Thoracic aorta (tissue), 2 donors: ENCODE data around the gene GPATCH2L. TPM values are rescaled to one million over a fixed set of nuclear protein-coding genes. Genes with fewer than 3 reads are reported as not detected.

Experiments
- ATAC-seq: fragments of 150-250 bp; one replicate; pipeline ENCODE4 v1.8.0; 2017; ENCODE audit warnings: low read depth; ENCODE audit not compliant: insufficient number of reproducible peaks, low FRiP score
- DNase-seq: peaks from one replicate; pipeline ENCODE4 v3.0.0-alpha.2; 2020; ENCODE audit warnings: low spot score
- H3K27ac ChIP-seq, 2 donors: fragments of 200-600 bp; sonication (generic); 1 replicate in 1 of 2; 2 replicates in 1 of 2; pipeline ENCODE4 v1.5.1; 2016; ENCODE audit warnings: mild to moderate bottlenecking in 2 of 2, moderate library complexity in 2 of 2
- H3K27me3 ChIP-seq: fragments of 200-600 bp; sonication (generic); replicated peaks from 2 replicates; pipeline ENCODE4 v1.6.0; 2016; ENCODE audit warnings: mild to moderate bottlenecking; ENCODE audit not compliant: insufficient read depth
- H3K36me3 ChIP-seq: fragments of 200-600 bp; sonication (generic); one replicate; pipeline ENCODE4 v1.5.1; 2016
- H3K4me1 ChIP-seq, 2 donors: fragments of 200-600 bp; sonication (generic); 1 replicate in 1 of 2; 2 replicates in 1 of 2; pipeline versions ENCODE4 v1.5.1 to v1.6.0; 2016; ENCODE audit warnings: low read depth in 2 of 2, mild to moderate bottlenecking in 1 of 2; ENCODE audit not compliant: control insufficient read depth in 1 of 2
- H3K4me3 ChIP-seq: fragments of 200-600 bp; sonication (generic); 2 replicates; pipeline ENCODE4 v1.5.1; 2016; ENCODE audit warnings: mild to moderate bottlenecking
- H3K9me3 ChIP-seq: fragments of 200-600 bp; sonication (generic); 2 replicates; pipeline ENCODE4 v1.5.1; 2016
- CTCF ChIP-seq: fragments of 200-600 bp; sonication (generic); IDR thresholded peaks from one replicate; pipeline ENCODE4 v1.5.1; 2019; ENCODE audit warnings: antibody characterized with exemption
- total RNA-seq, 2 donors: library from RNA; depleted of rRNA; stranded (reverse); fragments of >200 nt; gene quantifications; one replicate each; pipeline versions ENCODE4 v1.1.0 to v1.2.3, GENCODE V29; 2016

GPATCH2L gene
- total RNA-seq, 2 donors from 2014 or later: 29.9 to 124 TPM

GRCh38 chr14:76228138-76228537 is 76.4 kb downstream of the GPATCH2L start:
- DNase-seq (no peak), ATAC-seq (no peak)
- H3K9me3 ChIP-seq: no peaks in the 10 kb centered on the region
- no peak for TF ChIP-seq CTCF
- H3K27me3 ChIP-seq: no peaks in the 10 kb centered on the region
- H3K4me1 ChIP-seq: no peaks in the 10 kb centered on the region
- H3K4me3 ChIP-seq: no peak overlapping the region
- H3K36me3 ChIP-seq: no peaks in the 10 kb centered on the region
- no peak overlapping the region for H3K27ac ChIP-seq

- Histone ChIP-seq H3K4me3 (no peak overlapping the region), H3K36me3 (no peaks in the 10 kb centered on the region), H3K27ac (no peak overlapping the region), H3K4me1 (no peaks in the 10 kb centered on the region), H3K27me3 (no peaks in the 10 kb centered on the region), H3K9me3 (no peaks in the 10 kb centered on the region)
- TF ChIP-seq CTCF: no peak
- ATAC-seq: no peak
- no peak for DNase-seq
Measured at GRCh38 chr14:76232800-76233199, 81.1 kb downstream of the GPATCH2L start.

- no peak for DNase-seq
Measured at GRCh38 chr14:76235628-76236027, 83.9 kb downstream of the GPATCH2L start.

GRCh38 chr14:76236172-76237130 is 84.7 kb downstream of the GPATCH2L start:
- H3K36me3 ChIP-seq: no peaks in the 10 kb centered on the region
- H3K4me1 ChIP-seq: no peaks in the 10 kb centered on the region
- no peak overlapping the region for H3K27ac ChIP-seq
- H3K27me3 ChIP-seq: no peaks in the 10 kb centered on the region
- H3K9me3 ChIP-seq: no peaks in the 10 kb centered on the region
- TF ChIP-seq CTCF: no peak
- no peak for ATAC-seq
- H3K4me3 ChIP-seq: no peak overlapping the region
- no peak for DNase-seq

More at GRCh38 chr14:76235628-76236027, 83.9 kb downstream of the GPATCH2L start:
- H3K36me3 ChIP-seq: no peaks in the 10 kb centered on the region
- H3K4me1 ChIP-seq: no peaks in the 10 kb centered on the region
- H3K27me3 ChIP-seq: no peaks in the 10 kb centered on the region
- no peaks in the 10 kb centered on the region for H3K9me3 ChIP-seq
- ATAC-seq: no peak
- TF ChIP-seq CTCF: no peak
- H3K27ac ChIP-seq: no peak overlapping the region
- no peak overlapping the region for H3K4me3 ChIP-seq

- DNase-seq: no peak
- no peak overlapping the region for H3K4me3 ChIP-seq
- H3K27ac ChIP-seq: no peak overlapping the region
- no peaks in the 10 kb centered on the region for H3K9me3 ChIP-seq
- ATAC-seq: no peak
- no peaks in the 10 kb centered on the region for H3K4me1 ChIP-seq
- H3K27me3 ChIP-seq: no peaks in the 10 kb centered on the region
- H3K36me3 ChIP-seq: no peaks in the 10 kb centered on the region
- TF ChIP-seq CTCF: no peak
Measured at GRCh38 chr14:76237349-76237990, 85.7 kb downstream of the GPATCH2L start.
